HG03045 (cell line): ENCODE measurements around the gene GPR137B.

Source experiments
- ATAC-seq: cut with Tn5 transposase; IDR thresholded peaks from one replicate; pipeline ENCODE4 v1.9.1; 2021; ENCODE audit warnings: mild to moderate bottlenecking, moderate library complexity; ENCODE audit not compliant: unreplicated experiment

The GPR137B gene

DNA sequence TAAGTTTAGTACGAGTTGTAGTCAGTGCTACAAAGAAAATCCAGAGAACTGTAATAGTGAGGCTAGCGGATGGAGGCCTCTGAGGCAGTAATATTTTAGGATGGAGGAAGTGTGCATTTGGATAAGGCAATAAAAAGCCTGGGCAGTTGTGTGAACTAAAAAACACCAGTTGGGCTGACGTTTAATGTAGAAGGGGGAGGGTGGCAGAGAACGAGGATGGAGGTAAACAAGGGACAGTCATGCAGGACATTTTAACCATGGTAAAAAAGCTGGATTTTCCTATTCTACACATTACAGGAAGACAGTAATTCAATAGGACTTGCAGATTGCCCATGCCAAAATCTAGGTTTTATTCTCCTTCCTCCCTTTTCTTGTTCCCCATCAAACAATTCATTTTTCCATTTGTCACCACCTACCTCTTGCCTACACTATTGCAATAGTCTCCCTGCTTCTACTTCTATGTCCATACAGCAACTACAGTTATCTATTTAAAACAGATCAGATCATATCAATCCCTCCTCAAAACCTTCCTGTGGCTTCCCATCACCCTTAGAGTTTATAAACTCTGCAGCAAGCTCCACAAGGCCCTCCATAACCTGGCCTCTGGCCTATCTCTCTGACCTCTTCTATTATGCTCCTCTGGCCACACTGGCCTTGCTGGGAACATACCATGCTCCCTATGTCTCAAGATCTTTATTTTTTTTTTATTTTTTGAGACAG is 111.7 kb downstream of the GPR137B start:
- ATAC-seq = no peak

DNA sequence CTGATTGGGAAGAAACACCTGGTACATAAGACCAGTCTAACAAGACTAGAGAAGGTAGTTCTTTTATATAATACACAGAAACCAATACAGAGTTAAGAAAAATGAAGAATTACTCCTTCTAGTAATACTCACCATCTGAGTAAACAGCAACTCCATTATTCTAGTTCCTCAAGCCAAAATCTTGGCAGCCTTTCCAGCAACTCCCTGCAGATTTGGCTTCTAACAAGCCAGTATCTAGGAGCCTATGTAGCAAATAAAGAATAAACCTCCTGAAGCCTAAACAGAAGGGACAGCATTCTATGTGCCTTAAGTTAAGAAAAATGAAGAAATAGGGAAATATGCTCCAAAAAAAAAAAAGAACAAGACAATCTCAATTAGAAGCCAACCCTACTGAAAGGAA is 114.9 kb downstream of the GPR137B start:
- ATAC-seq = no peak

DNA sequence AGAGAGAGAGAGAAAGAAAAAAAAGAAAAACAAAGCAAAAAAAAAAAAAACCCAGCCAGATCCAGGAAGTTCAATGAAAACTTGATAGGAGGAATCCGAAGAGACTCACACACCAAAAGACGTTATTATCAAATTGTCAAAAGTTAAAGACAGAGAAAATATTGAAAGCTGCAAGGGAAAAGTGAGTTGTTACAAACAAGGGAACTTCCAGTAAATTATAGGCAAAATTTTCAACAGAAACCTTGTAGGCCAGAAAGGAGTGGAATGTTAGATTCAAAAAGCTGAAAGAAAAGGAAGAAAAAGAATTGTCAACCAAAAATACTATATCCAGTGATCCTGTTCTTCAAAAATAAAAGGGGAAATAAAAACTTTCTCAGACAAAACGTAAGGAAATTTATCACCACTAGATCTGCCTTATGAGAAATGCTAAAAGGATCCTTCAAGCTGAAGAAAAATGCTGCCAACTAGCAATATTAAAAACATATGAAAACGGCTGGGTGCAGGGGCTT is 115.8 kb downstream of the GPR137B start:
- no peak for ATAC-seq
